Non-pigmented ciliary epithelial cell (primary cell): ENCODE data around the gene ICOS.

ENCODE experiments used
- DNase-seq: peaks from one replicate; pipeline ENCODE4 v3.0.0-alpha.2; 2010; ENCODE audit warnings: low read depth

ICOS gene

GRCh38 chr2:203936535-203936934 lies at the start of gene ICOS:
Gene ICOS (plus strand): TSS chr2:203936763. CDS start chr2:203936815, 52 bp downstream.
- no peak for DNase-seq

GRCh38 chr2:203887677-203888076 lies 48.9 kb upstream of the ICOS start:
- DNase-seq = no peak

- DNase-seq = no peak
Measured at GRCh38 chr2:203889542-203889941, 47.0 kb upstream of the ICOS start.

DNA sequence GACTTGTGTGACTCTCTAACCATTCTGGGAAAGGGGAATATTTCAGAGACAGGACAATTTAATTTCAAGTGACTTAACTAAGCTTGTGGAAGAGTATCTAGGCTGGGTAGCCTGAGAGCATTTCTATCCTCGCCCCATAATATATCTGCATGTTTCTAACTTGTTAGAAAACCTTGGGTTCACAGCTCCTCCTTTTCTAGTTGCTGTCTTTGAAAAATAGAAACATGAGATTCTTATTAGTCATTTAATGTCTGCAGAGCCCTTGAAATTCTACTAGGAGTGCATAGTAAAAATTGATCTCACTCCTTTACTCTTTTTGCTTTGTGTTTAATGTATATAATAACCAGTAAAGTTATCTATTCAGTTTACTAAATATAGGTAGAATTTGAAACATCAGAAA lies 46.6 kb upstream of the ICOS start:
- no peak for DNase-seq

DNA sequence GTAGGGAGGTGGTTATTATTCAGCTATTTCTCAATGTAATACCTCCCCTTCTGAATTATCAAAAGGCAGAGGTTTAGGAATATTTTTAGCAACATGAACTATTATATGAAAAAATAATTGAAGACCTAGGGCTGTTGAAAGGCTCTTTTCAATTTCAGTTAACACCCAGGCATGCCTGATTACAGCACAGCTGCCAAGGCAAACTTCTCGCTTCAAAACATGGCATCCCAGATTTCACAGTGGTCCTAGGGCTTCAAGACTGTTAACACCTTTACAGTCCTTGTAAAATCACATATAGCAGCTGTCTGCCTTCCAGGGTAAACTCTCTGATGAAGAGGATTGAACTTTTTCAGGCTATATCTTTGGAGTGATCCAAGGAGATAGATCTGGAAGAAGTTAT lies 45.8 kb upstream of the ICOS start:
- DNase-seq = no peak

DNA sequence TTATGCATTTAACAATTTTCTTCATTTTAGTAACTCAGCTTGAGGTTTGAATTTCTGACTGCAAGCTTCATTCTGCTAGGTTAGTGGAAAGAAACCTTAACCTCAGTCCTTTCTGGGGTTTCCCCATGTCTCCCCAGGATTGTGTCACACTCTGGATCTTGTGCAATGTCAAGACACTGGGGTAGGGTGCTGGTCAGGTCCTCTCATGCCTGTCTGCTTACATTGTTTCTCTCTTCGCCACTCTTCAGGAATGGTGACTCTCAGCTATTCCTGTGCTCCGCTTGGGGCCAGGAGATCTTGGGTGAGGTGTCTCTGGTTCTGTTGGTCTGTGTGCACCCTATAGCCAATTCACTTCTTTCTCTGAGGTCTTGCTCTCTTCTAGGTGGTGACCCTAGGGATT lies 45.1 kb upstream of the ICOS start:
- DNase-seq = no peak

DNA sequence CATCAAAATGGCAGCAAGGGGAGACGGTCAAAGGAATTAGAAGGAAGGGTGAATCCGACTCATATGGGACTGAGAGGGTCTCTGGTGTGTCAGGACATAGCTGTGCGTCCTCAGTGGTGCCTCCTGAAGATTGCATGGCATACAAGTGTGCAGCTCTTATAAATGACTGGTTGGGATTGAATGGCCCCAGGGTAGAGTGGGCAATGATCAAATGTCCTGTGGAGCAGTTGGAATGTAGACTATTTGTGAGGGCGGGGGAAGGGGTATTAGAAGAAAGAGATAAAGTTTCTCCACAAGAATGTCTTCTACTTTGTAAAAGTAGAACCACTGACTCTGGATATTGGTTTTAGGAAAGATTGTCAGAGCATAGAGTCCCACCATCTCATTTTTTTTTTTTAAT lies 44.4 kb upstream of the ICOS start:
- DNase-seq = no peak

- DNase-seq = no peak
Measured at GRCh38 chr2:203893401-203893800, 43.2 kb upstream of the ICOS start.

- DNase-seq = no peak
Measured at GRCh38 chr2:203893840-203894239, 42.7 kb upstream of the ICOS start.

GRCh38 chr2:203894262-203894661 lies 42.3 kb upstream of the ICOS start:
- no peak for DNase-seq

GRCh38 chr2:203897544-203897943 lies 39.0 kb upstream of the ICOS start:
- no peak for DNase-seq

DNA sequence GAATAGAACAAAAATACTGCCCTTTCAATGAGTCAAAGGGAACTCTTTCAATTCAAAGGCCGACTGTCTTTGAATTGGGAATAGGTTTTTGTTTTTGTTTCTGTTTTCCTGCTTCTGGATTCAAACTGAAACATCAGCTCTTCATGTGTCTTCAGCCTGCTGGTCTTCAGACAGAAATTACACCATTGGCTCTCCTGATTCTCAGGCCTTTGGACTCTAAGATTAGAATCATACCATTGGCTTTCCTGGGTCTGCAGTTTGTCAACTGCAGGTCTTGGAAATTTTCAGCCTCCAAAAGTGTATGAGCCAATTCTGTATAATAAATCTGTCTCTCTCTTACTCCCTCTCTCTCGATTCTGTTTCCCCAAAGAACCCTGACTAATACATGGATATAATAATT lies 37.9 kb upstream of the ICOS start:
- no peak for DNase-seq

- DNase-seq = no peak
Measured at GRCh38 chr2:203900253-203900652, 36.3 kb upstream of the ICOS start.

DNA sequence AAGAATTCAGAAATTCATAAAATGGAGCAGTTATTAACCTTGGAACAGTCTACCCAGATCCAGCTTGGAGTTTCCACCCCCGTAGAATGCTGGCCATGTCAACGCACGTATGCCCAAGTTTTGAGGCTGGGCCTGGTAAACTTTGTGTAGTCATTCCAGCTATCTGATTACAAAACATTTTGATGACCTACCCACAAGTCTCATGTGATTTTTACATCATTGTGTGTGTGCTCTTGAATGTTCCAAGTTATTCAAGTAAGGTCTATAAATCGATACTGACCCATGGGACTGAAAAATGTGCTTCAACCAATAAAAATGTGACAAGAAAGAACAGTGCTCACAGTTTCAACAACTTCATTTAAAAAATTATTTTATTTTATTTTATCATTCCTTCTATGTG lies 32.5 kb upstream of the ICOS start:
- DNase-seq = no peak

GRCh38 chr2:203905656-203906055 lies 30.9 kb upstream of the ICOS start:
- DNase-seq = no peak

- no peak for DNase-seq
Measured at GRCh38 chr2:203908066-203908796, 28.3 kb upstream of the ICOS start.

GRCh38 chr2:203908797-203909185 lies 27.8 kb upstream of the ICOS start:
- no peak for DNase-seq

DNA sequence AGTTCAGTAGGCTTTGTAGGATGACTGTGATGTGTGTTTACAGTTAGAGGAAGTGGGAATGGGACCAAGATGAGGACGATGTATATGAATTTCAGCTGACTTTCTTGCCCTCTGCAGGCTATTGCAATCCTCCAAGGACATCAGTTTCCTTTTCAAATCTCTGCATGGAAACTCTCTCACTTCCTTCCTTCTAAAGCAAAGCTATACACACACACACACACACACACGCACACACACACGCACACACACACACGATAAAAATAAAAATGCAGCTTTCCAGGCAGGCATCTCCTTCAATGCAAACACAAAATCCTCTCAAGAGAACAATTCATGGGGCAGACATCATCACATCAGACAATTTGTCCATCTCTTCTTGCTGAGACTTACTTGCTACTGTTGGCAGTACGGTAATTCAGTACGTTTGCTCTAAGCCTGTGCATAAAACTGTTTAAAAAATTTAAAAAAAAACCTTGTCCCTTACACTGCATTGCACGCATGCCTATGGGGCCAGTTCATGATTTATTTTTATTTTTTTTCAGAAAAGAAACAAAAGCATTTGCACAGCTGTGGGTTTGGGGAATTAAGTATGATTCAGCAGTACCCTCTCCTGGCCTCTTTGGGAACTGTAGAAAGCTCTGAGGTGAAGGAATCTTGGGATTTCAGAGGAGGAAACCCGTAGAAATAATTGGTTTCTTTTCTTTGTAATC lies 27.1 kb upstream of the ICOS start:
- DNase-seq = peak; percentile 50

DNA sequence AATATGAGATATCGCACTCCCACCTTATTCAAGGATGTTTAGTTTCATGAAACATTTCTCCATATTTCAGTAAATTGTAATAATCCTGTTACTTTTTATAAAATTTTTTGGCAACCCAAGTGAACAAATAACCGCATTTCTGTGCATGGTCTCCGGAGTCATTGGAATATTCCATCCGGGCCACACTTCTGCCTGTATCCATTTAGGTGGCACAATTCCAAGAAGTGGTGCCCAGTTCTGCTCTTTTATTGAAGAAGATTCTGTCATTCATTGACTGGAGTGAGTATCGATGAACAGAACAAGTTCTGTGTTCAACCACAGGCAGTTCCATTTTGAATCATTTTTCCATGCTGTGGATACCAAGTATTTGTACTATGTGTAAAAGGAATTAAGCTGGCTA lies 26.6 kb upstream of the ICOS start:
- no peak for DNase-seq

DNA sequence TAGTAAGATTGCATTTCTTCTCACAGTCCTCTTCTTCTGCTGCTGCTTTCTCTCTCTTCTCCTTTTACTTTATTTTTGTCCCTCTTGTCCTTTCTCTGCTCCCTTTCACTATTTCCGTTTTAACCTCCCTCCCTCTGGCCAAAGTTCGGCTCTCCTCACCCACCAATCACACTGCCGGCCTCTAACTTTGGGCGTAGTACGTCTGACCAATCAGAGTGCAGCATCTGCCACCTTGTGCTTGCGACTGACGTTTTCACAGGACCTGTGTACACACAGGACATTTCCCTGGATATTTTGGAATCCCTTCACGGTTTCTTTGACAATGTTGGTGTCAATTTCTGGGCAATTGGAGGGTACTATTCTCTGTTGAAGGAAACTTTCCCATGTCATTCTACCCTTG lies 22.6 kb upstream of the ICOS start:
- DNase-seq = no peak

DNA sequence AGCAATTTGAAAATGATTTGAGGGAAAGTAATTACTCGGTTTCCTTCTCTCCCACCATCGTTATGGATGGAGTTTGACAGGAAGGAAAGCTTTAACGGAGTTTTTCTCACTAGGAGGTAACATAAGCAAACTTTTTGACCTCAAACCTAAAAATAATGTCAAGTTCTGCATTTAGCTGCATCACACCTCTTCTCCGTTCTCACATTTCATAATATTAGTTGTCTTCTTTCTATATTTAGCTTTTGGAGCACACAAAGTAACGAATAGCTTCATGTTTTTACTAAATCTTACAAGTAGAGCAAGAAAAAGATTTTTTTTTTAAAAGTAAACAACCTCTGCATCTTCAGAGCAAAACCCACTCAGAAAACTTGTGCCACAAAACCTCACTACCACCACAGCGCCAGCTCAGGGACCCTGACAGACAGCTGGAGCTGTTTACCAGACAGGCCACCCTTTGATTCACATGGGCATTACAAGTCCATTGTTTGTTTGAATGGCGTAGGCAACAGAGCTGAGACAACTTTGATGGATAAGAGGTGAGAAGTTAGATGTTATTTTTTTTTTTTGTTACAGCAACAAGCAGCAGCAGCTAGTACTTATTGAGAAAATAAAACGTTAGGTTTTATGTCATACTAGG lies 21.9 kb upstream of the ICOS start:
- no peak for DNase-seq

GRCh38 chr2:203915256-203915655 lies 21.3 kb upstream of the ICOS start:
- no peak for DNase-seq

DNA sequence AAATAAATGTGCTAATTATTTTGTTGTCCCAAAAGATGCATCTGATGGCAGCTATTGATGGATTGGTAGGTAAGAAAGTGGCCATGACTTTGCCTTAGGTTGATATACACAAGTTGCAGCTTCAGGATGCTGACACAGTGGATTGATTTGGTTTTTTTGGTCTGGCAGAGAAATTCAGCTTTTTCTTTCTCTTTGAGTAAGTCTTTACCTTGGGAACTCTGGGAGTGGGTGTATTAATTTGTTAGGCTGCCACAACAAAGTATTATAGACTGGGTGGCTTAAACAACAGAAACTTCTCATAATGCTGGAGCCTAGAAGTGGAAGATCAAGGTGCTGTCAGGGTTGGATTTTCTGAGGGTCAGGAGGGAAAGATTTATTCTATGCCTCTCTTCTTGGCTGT lies 19.8 kb upstream of the ICOS start:
- DNase-seq = no peak
